Stimulated activated CD4-positive, alpha-beta T cell treated with anti-CD3 and anti-CD28 coated beads, Interleukin-2, amount 100 ng/mL, for 4 hours (primary cell): ENCODE data around the gene RXFP1.

Experiments used
- DNase-seq: peaks from one replicate; pipeline ENCODE4 v3.0.0-alpha.2; 2020; ENCODE audit warnings: low read depth

Gene RXFP1

GRCh38 chr4:158541506-158541905, 19.8 kb downstream of the RXFP1 start:
- DNase-seq = no peak

- no peak for DNase-seq
Measured at GRCh38 chr4:158543191-158543590, 21.5 kb downstream of the RXFP1 start.

- no peak for DNase-seq
Measured at GRCh38 chr4:158544141-158544540, 22.5 kb downstream of the RXFP1 start.

- DNase-seq = no peak
Measured at GRCh38 chr4:158553364-158553763, 31.7 kb downstream of the RXFP1 start.

- DNase-seq = no peak
Measured at GRCh38 chr4:158560284-158560683, 38.6 kb downstream of the RXFP1 start.

GRCh38 chr4:158566860-158567259, 45.2 kb downstream of the RXFP1 start:
- no peak for DNase-seq

- no peak for DNase-seq
Measured at GRCh38 chr4:158571736-158572135, 50.1 kb downstream of the RXFP1 start.

GRCh38 chr4:158572608-158573007, 50.9 kb downstream of the RXFP1 start:
- DNase-seq = no peak

- no peak for DNase-seq
Measured at GRCh38 chr4:158578476-158578875, 56.8 kb downstream of the RXFP1 start.

- no peak for DNase-seq
Measured at GRCh38 chr4:158580064-158580463, 58.4 kb downstream of the RXFP1 start.

- DNase-seq = no peak
Measured at GRCh38 chr4:158581161-158581560, 59.5 kb downstream of the RXFP1 start.

- no peak for DNase-seq
Measured at GRCh38 chr4:158586881-158587280, 65.2 kb downstream of the RXFP1 start.

GRCh38 chr4:158588285-158588684, 66.6 kb downstream of the RXFP1 start:
- no peak for DNase-seq

GRCh38 chr4:158588777-158589176, 67.1 kb downstream of the RXFP1 start:
- DNase-seq = no peak

GRCh38 chr4:158590306-158590705, 68.6 kb downstream of the RXFP1 start:
- no peak for DNase-seq

- no peak for DNase-seq
Measured at GRCh38 chr4:158590824-158591223, 69.1 kb downstream of the RXFP1 start.

GRCh38 chr4:158597879-158598596, 76.4 kb downstream of the RXFP1 start:
- DNase-seq = no peak

GRCh38 chr4:158599150-158599549, 77.5 kb downstream of the RXFP1 start:
- no peak for DNase-seq

GRCh38 chr4:158599765-158600498, 78.2 kb downstream of the RXFP1 start:
- DNase-seq = no peak

- DNase-seq = no peak
Measured at GRCh38 chr4:158604369-158604768, 82.7 kb downstream of the RXFP1 start.

GRCh38 chr4:158605393-158605792, 83.7 kb downstream of the RXFP1 start:
- no peak for DNase-seq

GRCh38 chr4:158606969-158607368, 85.3 kb downstream of the RXFP1 start:
- no peak for DNase-seq

GRCh38 chr4:158609116-158609515, 87.4 kb downstream of the RXFP1 start:
- no peak for DNase-seq

GRCh38 chr4:158610790-158611189, 89.1 kb downstream of the RXFP1 start:
- DNase-seq = no peak
